HepG2 (cell line): ENCODE results near the gene NARS2. TPM values are rescaled to one million over a fixed set of nuclear protein-coding genes. Genes with fewer than 3 reads are reported as not detected.
A peak's percentile ranks its signal among the peaks of the same experiment; 100 is the strongest.

Experiments used
- ARNTL ChIP-seq: sonication (generic); formaldehyde crosslinking; IDR thresholded peaks from 2 replicates; pipeline ENCODE4 v1.4.0; 2020; ENCODE audit warnings: mild to moderate bottlenecking, missing genetic modification reagents
- ASH2L ChIP-seq: fragments of 300-600, 200-600 bp; sonication (generic); IDR thresholded peaks from 2 replicates; pipeline ENCODE4 v1.7.0; 2017; ENCODE audit warnings: low read depth, mild to moderate bottlenecking, moderate library complexity, mixed read lengths, low read length; ENCODE audit not compliant: insufficient read length
- DR1 ChIP-seq: sonication (generic); formaldehyde crosslinking; IDR thresholded peaks from 2 replicates; pipeline ENCODE4 v1.8.0; 2021; ENCODE audit warnings: mild to moderate bottlenecking, missing genetic modification reagents, inconsistent platforms
- HNRNPLL ChIP-seq: fragments of 200-400 bp; formaldehyde crosslinking; IDR thresholded peaks from 2 replicates; pipeline ENCODE4 v1.6.1; 2017; ENCODE audit warnings: mild to moderate bottlenecking, low read depth, low read length; ENCODE audit not compliant: poor library complexity, severe bottlenecking
- KLF6 ChIP-seq: IDR thresholded peaks from 2 replicates; pipeline ENCODE4 v1.8.0; 2016; ENCODE audit warnings: missing biosample characterization, missing genetic modification reagents
- MYNN ChIP-seq: sonication (generic); formaldehyde crosslinking; IDR thresholded peaks from 2 replicates; pipeline ENCODE4 v1.4.0; 2020; ENCODE audit warnings: mild to moderate bottlenecking, low read depth, missing genetic modification reagents
- POLR2G ChIP-seq: fragments of 200-400 bp; formaldehyde crosslinking; IDR thresholded peaks from 2 replicates; pipeline ENCODE4 v1.6.1; 2018; ENCODE audit warnings: mild to moderate bottlenecking, low read depth, low read length, moderate library complexity
- RXRA ChIP-seq: sonication (generic); formaldehyde crosslinking; IDR thresholded peaks from 2 replicates; pipeline ENCODE4 v1.5.1; 2020; ENCODE audit warnings: missing genetic modification reagents
- SAFB2 ChIP-seq: sonication (generic); formaldehyde crosslinking; IDR thresholded peaks from 2 replicates; pipeline ENCODE4 v1.5.1; 2020; ENCODE audit warnings: missing genetic modification reagents, low read depth, mild to moderate bottlenecking, borderline replicate concordance
- SRY ChIP-seq: sonication (generic); formaldehyde crosslinking; IDR thresholded peaks from 2 replicates; pipeline ENCODE4 v1.8.0; 2022; ENCODE audit warnings: mild to moderate bottlenecking, missing genetic modification reagents
- TBX2 ChIP-seq: sonication (generic); formaldehyde crosslinking; IDR thresholded peaks from 2 replicates; pipeline ENCODE4 v1.5.0; 2020; ENCODE audit warnings: missing genetic modification reagents, mild to moderate bottlenecking, borderline replicate concordance
- TOPORS ChIP-seq: sonication (generic); formaldehyde crosslinking; IDR thresholded peaks from 2 replicates; pipeline ENCODE4 v1.8.0; 2023; ENCODE audit warnings: mild to moderate bottlenecking, missing genetic modification reagents
- ZNF274 ChIP-seq: sonication (generic); formaldehyde crosslinking; IDR thresholded peaks from 2 replicates; pipeline ENCODE4 v1.5.1; 2020; ENCODE audit warnings: mild to moderate bottlenecking, missing genetic modification reagents
- ZNF383 ChIP-seq: sonication (generic); formaldehyde crosslinking; IDR thresholded peaks from 2 replicates; pipeline ENCODE4 v1.4.0; 2020; ENCODE audit warnings: missing genetic modification reagents, mild to moderate bottlenecking, borderline replicate concordance
- ZNF615 ChIP-seq: sonication (generic); formaldehyde crosslinking; IDR thresholded peaks from 2 replicates; pipeline ENCODE4 v1.5.0; 2020; ENCODE audit warnings: mild to moderate bottlenecking, missing genetic modification reagents, borderline replicate concordance
- ZNF790 ChIP-seq: sonication (generic); formaldehyde crosslinking; IDR thresholded peaks from 2 replicates; pipeline ENCODE4 v1.8.0; 2022; ENCODE audit warnings: missing genetic modification reagents, mild to moderate bottlenecking, borderline replicate concordance
- ZSCAN20 ChIP-seq: sonication (generic); formaldehyde crosslinking; IDR thresholded peaks from 2 replicates; pipeline ENCODE4 v1.4.0; 2020; ENCODE audit warnings: missing genetic modification reagents, mild to moderate bottlenecking, borderline replicate concordance
- polyA plus RNA-seq, 8 experiments: library from polyadenylated mRNA; depleted of rRNA in 3 of 8; stranded (reverse) in 7 of 8; unstranded in 1 of 8; fragments of >200 nt; fragmentation: Illumina TruSeq in 4 of 8; extraction: Trizol in 4 of 8; gene quantifications; 2 replicates each; pipeline versions ENCODE4 v1.2.1 to v1.2.3, GENCODE V29; 2011 to 2016; ENCODE audit warnings: low read depth in 4 of 8, missing spikeins in 1 of 8, mixed read lengths in 1 of 8; ENCODE audit not compliant: insufficient read depth in 1 of 8
- total RNA-seq, 5 experiments: library from RNA; depleted of rRNA; stranded (reverse); fragments of >200 nt; fragmentation: Illumina TruSeq; extraction: Trizol; gene quantifications; 2 replicates each; pipeline ENCODE4 v1.2.3, GENCODE V29; 2016; ENCODE audit warnings: low read depth in 1 of 5
- TF ChIP-seq, protein P1 (sequence below): sonication (generic); formaldehyde crosslinking; IDR thresholded peaks from 2 replicates; pipeline ENCODE4 v1.4.0; 2020; ENCODE audit warnings: mild to moderate bottlenecking, missing genetic modification reagents
- TF ChIP-seq, protein P2 (sequence below): sonication (generic); formaldehyde crosslinking; IDR thresholded peaks from 2 replicates; pipeline ENCODE4 v1.8.1; 2023; ENCODE audit warnings: mild to moderate bottlenecking, inconsistent platforms, moderate library complexity, missing genetic modification reagents, borderline replicate concordance
- TF ChIP-seq, protein P3 (sequence below): sonication (generic); formaldehyde crosslinking; IDR thresholded peaks from 2 replicates; pipeline ENCODE4 v1.8.0; 2023; ENCODE audit warnings: mild to moderate bottlenecking, missing genetic modification reagents

NARS2 gene
- total and polyA plus RNA-seq, 2 of the 13 experiments (the other 11 are each of a cell fraction or from before 2014, with no cell fraction given), result 45.9 to 65.0 TPM

DNA sequence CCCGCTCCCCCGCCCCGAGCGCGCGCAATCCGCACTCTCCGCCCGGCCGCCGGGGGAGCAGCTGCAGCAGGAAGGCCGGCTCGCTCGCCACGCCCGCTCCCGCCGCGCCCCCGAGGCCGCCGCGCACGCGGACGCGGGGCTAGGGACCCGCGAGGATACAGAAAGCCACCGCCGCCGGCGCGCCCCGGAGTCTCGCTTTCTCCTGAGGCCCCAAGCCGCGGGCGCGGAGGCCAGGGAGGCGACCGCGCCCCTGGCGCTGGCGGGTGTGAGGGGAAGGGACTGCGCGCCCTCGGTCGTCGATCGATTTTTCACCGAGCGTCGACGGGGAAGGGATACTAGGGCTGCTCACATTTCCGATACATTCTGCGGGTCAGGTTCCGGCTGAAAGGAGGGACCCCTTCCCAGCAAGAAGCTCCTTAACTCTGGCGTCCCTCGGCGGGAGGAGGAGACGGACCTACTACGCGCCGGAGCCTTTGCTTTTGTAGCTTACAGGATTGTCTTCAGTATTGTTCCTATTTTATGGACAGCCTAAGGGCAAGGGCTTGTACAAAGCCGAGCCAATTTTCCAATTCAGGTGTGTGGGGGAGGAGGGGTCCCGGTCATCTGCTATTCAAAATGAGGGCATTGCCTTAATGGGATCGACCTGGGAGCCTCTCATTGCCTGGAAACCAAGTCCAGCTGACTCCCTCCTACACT is 156.6 kb downstream of the NARS2 start (continued):
- TF ChIP-seq TBX2 (peak; percentile 52; the same call in 1 of the 2 replicates), ZNF615 (CRISPR knock-in tag) (no peak), ZNF383 (CRISPR knock-in tag) (peak; percentile 95; the same call in 1 of the 2 replicates), POLR2G (peak; percentile 70), ARNTL (CRISPR knock-in tag) (0 out of 2 replicates have a peak, but pooled peaks have one; percentile 45), ZNF274 (CRISPR knock-in tag) (0 out of 2 replicates have a peak, but pooled peaks have one; percentile 48), SRY (CRISPR knock-in tag) (no peak), TOPORS (0 out of 2 replicates have a peak, but pooled peaks have one; percentile 37), MYNN (CRISPR knock-in tag) (0 out of 2 replicates have a peak, but pooled peaks have one; percentile 39), RXRA (CRISPR knock-in tag) (peak; percentile 52; the same call in 1 of the 2 replicates), SAFB2 (CRISPR knock-in tag) (0 out of 2 replicates have a peak, but pooled peaks have one; percentile 25), ASH2L (peak; percentile 40), DR1 (CRISPR knock-in tag) (0 out of 2 replicates have a peak, but pooled peaks have one; percentile 28), KLF6 (CRISPR knock-in tag) (0 out of 2 replicates have a peak, but pooled peaks have one; percentile 49), HNRNPLL (peak; percentile 82), ZNF790 (CRISPR knock-in tag) (peak; percentile 58; the same call in 1 of the 2 replicates), ZSCAN20 (peak; percentile 30; the same call in 1 of the 2 replicates)
- TF ChIP-seq, protein P1, sequence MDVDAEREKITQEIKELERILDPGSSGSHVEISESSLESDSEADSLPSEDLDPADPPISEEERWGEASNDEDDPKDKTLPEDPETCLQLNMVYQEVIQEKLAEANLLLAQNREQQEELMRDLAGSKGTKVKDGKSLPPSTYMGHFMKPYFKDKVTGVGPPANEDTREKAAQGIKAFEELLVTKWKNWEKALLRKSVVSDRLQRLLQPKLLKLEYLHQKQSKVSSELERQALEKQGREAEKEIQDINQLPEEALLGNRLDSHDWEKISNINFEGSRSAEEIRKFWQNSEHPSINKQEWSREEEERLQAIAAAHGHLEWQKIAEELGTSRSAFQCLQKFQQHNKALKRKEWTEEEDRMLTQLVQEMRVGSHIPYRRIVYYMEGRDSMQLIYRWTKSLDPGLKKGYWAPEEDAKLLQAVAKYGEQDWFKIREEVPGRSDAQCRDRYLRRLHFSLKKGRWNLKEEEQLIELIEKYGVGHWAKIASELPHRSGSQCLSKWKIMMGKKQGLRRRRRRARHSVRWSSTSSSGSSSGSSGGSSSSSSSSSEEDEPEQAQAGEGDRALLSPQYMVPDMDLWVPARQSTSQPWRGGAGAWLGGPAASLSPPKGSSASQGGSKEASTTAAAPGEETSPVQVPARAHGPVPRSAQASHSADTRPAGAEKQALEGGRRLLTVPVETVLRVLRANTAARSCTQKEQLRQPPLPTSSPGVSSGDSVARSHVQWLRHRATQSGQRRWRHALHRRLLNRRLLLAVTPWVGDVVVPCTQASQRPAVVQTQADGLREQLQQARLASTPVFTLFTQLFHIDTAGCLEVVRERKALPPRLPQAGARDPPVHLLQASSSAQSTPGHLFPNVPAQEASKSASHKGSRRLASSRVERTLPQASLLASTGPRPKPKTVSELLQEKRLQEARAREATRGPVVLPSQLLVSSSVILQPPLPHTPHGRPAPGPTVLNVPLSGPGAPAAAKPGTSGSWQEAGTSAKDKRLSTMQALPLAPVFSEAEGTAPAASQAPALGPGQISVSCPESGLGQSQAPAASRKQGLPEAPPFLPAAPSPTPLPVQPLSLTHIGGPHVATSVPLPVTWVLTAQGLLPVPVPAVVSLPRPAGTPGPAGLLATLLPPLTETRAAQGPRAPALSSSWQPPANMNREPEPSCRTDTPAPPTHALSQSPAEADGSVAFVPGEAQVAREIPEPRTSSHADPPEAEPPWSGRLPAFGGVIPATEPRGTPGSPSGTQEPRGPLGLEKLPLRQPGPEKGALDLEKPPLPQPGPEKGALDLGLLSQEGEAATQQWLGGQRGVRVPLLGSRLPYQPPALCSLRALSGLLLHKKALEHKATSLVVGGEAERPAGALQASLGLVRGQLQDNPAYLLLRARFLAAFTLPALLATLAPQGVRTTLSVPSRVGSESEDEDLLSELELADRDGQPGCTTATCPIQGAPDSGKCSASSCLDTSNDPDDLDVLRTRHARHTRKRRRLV, result no peak
- TF ChIP-seq, protein P2, sequence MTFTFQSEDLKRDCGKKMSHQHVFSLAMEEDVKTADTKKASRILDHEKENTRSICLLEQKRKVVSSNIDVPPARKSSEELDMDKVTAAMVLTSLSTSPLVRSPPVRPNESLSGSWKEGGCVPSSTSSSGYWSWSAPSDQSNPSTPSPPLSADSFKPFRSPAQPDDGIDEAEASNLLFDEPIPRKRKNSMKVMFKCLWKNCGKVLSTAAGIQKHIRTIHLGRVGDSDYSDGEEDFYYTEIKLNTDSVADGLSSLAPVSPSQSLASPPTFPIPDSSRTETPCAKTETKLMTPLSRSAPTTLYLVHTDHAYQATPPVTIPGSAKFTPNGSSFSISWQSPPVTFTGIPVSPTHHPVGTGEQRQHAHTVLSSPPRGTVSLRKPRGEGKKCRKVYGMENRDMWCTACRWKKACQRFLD (CRISPR knock-in tag), result peak; percentile 82; the same call in 1 of the 2 replicates
- TF ChIP-seq, protein P3, sequence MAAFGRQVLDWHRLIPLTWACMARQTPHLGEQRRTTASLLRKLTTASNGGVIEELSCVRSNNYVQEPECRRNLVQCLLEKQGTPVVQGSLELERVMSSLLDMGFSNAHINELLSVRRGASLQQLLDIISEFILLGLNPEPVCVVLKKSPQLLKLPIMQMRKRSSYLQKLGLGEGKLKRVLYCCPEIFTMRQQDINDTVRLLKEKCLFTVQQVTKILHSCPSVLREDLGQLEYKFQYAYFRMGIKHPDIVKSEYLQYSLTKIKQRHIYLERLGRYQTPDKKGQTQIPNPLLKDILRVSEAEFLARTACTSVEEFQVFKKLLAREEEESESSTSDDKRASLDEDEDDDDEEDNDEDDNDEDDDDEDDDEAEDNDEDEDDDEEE (CRISPR knock-in tag), result peak; percentile 91
